HG03571 (cell line): ENCODE measurements around the gene MSX1.
"Not testable (repeated sequence)": the region's sequence is repeated elsewhere in the genome, so short reads cannot be mapped to it uniquely, and the experiment has no call there.

Experiments
- ATAC-seq: cut with Tn5 transposase; IDR thresholded peaks from one replicate; pipeline ENCODE4 v1.9.1; 2021; ENCODE audit not compliant: unreplicated experiment

MSX1 gene

DNA sequence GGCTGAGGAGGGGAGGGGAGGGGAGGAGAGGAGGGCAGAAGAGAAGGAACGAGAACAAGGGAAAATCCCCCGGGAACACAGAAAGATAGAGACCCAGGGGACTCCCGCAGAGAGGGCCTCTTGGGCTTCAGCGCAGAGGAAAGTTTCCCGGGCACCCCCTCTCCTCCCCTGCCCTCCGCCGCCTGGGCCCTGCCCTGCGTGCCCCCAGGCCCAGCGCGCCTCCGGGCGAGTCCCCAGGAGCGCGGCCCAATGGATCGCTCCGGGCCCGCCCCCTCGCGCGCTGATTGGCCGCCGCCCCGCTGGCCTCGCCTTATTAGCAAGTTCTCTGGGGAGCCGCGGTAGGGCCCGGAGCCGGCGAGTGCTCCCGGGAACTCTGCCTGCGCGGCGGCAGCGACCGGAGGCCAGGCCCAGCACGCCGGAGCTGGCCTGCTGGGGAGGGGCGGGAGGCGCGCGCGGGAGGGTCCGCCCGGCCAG is at the start of gene MSX1:
Gene MSX1 (plus strand): TSS at position 341 of the 474 bp plus-strand sequence. CDS start 235 bp downstream, outside the sequence.
- peak; percentile 67 for ATAC-seq

DNA sequence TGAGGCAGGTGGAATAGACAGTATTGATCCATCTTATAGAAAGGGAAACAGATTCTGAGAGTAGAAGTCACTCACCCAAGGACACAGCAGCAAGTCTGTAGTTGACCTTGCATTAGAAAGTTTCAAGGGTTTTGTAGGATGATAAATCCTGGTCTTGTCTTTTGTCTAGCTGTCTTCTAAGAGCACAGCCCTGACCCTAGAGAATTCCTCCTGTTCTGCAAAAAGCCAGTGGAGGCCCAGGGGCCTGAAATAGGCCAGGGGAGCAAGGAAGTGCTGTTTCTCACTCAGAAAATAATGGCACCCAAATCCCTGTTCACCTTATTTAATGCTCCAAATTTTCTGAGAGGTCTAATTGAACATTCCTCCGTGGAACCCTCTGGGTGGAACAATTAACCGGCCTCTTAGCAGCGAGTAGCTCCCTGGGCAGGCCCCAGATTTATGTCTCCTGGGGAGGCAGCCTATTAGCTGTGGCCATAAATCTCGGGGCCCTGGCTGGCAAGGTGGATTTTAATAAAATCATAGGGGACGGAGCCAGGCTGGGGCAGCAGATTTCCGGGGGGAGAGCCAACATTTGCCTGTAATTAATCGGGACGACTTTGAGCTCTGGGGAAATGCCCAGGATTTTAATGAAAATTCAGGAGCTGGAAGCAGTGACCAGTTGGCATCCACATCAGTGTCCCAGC is 49.2 kb upstream of the MSX1 start:
- no peak for ATAC-seq

DNA sequence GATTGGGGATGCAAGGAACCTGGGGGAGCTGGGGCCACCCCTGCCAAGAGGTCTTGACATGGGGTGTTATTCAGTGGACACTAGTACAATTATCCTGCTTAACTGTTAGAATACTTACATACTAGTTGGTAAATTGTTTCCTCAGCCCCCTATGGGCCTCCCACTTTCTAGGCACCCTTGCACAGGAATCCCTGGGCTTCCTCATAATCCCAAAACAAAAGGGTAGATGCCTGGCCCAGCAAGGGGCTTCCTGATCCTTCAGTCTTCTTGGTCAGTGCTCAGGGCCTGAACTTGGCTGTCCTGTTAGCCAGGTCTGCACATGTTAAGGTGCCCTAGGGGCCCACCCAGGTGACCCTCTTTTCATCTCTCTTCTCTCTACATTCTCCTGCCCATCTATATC is 48.7 kb upstream of the MSX1 start:
- ATAC-seq: no peak

DNA sequence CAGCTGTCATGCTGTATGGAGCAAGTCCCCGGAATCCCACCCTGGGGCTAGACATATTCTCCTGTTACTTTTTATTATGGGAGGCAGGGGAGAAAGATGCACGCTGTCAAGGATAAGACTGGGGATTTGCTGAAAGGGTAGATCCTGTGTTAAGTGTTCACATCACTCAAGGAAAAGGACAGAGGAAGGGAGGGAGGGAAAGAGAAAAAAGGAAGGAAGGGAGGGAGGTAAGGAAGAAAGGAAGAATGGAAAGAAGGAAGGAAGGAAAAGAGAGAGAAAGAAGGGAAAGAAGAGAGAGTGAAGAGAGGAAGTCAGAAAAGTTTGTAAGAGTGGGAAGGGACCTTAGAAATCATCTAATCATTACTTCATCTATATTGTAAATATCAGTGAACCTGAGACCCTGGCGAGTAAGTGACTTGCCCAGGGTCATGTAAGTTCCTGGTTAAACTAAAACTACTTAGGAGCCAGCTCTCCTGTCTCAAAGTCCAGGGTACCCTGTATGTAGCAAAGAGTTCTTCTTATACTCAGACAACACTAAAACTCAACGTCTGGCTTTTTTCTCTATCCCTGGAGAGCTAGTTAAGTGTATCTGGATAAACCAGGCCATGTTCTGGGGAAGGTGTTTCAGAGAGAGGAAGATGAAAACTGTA is 47.2 kb upstream of the MSX1 start:
- ATAC-seq: no peak

DNA sequence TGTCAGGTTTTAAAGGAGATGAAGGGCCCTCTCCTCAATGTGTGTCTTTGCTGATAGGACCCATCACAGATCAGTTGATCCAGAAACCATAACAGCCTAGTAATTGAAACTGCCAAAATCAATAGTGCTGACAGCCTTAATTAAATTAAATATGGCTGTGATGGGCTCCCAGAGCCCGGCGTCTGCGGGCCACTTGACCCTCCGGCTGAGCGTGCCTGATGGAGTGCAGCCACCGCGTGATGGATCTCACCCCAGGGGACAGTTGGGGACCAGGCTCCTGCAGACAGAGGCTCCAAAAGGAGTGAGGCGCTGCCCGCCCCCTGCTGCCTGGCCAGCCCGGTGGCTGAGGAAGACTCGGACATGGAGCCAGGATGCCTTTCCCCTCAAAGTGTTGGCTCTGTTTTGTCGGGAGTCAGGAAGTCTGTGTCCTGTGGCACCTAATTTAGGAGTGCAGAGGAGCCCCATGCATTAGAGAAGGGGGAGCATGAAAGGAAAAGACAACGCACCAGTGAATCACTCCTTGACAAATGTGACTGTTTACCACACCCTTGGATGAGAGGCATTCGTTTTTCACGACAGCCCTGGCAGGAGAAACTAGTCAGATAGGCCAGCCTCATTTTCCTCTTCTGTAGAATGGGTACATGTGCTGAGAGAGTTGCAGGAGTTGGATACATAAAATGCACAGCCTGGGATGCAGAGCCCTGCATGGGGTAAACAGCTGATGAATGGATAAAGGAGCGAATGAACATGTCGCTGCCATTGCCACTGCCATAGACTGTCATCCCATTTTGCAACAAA is 40.9 kb upstream of the MSX1 start:
- ATAC-seq: no peak

DNA sequence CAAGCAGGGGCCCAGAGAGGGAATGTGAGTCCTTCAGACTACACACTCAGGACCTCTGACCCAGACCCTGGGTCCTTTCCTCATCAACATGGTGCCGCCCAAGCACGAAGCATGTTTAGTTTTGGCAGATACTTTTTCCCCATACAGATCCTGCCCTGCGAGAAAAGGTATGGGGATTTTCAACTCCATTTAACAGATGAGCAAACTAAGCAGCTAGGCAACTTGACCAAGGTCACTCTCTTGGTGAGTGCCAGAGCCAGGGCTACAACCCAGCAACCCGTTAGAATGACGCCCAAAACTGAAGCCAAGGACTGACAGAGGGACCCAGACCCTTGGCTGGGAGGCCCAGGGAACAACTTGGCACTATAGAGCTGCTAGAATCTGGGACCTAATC is 40.3 kb upstream of the MSX1 start:
- no peak for ATAC-seq

DNA sequence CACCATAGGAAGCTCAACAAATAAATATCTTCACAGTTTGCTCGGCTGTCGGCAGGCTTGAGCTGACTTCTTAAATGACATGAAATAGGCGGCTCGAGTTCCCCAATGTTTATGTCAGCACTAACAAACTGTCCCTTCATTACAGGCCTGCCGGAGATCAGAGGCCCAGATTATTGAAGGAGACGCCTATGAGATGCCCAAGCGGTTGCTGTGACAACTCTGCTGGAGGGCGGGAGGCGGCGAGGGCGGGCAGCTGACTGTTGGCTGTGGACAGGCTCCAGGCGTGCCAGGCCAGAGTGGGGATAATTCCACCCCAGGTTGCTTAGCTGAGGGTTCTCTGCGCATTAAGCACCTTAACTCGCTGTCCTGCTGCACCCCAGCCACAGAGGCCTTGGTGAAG is 39.2 kb upstream of the MSX1 start:
- no peak for ATAC-seq

DNA sequence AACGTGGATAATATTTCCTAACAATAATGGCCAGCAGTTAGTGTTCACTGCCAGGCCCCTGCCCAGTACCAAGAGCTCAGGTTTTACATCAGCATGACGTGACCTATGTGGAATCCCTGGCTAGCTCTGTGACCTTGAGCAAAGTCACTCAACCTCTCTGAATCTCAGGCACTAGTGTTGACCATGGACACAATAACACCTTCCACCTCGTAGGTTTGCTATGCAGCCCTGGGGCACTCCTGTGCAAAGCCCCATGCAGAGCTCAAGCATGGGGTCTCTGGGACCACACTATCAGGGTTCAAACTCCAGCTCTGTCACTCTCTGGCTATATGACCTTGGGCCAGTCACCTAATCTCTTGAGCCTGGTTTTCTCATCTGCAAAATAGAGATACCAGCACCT is 38.7 kb upstream of the MSX1 start:
- ATAC-seq: no peak

DNA sequence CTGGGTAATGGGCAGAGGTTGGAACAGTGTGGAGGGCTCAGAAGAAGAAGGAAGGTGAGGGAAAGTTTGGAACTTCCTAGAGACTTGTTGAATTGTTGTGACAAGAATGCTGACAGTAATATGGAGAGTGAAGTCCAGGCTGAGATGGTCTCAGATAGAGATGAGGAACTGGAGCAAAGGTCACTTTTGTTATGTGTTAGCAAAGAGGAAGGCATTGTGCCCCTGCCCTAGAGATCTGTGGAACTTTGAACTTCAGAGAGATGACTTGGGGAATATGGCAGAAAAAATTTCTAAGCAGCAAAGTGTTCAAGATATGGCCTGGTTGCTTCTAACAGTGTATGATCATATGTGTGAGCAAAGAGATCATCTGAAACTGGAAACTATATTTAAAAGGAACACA is 37.9 kb upstream of the MSX1 start:
- no peak for ATAC-seq

DNA sequence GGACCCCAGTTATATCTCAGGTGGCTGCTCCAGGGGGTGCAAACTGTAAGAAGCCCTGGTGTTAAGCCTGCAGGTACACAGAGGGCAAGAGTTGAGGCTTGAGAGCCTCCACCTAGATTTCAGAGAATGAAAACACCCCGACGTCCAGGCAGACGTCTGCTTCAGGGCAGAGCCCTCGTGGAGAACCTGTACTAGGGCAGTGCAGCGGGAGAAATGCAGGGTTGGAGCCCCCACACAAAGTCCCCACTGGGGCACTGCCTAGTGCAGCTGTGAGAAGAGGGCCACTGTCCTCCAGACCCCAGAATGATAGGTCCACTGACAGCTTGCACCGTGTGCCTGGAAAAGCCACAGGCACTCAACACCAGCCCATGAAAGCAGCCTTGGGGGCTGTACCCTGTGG is 37.2 kb upstream of the MSX1 start:
- ATAC-seq: not testable (repeated sequence)

DNA sequence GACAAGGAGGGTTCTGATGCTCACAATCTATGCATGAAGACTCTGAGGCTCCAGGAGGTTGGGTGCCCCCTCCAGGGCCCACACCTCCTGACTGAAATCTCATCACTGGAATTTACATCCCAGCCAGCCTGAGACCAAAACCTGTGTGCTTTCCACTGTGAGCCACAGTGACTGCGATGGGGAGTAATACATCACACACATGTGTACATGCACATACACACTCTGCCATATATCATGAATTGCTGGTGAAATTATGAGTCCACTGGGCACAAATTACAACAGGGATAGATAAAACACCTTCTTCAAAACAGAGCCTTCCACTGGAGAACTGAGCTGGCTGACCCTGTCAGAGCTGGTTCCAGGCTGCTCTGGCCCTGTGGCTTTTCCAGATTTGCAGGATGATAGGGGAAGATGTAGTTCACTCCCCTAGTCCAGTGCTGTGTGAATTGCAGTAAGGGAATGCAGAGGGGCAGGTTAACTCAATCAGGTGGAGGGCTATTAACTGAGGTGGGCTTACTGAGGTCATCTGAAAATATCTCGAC is 35.8 kb upstream of the MSX1 start:
- no peak for ATAC-seq

DNA sequence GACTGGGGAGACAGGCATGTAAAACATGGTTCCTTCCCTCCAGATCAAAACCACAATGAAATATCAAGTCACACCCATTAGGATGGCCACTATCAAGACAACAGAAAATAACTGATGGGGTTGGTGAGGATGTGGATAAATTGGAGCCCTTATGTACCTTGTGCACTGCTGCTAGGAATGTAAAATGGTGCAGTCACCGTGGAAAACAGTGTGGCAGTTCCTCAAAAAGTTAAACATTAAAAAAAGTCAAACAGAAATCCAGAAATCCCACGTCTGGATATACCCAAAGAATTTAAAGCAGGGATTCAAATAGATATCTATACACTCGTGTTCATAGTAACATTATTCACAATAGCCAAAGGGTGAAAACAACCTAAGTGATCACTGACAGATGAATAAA is 35.2 kb upstream of the MSX1 start:
- no peak for ATAC-seq

DNA sequence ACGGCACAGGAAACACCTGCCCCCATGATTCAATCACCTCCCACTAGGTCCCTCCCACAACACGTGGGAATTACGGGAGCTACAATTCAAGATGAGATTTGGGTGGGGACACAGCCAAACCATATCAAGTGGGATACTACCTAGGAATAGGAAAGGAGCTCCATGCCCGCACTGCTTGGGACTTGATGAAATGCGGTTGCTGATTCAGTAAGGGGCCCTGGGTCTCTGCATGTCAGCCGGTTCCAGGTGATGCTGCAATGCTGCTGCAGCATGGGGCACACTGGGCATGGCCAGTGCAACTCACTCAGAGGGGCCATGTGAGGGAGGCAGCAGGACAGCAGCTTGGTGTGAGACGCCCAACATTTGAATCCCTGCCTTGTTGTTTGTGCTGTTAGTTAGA is 34.0 kb upstream of the MSX1 start:
- ATAC-seq: no peak

DNA sequence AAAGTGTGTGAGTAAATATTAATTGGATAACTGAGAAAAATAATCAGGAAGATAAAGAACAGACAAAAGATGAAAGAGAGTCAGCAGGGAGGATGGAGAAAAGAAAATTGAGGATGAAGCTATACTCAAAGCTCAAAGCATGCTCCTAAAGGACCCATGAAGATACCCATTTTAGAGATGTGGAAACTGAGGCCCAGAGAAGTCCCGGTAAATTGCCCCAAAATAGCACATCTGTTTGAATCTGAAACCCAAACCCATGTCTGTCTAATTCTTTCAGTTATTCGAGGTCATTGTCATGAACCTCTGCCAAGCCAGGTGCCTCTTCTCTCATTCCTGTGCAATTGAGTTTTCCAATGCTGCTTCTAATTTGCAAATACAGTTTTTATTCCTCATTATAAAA is 29.6 kb upstream of the MSX1 start:
- ATAC-seq: no peak

DNA sequence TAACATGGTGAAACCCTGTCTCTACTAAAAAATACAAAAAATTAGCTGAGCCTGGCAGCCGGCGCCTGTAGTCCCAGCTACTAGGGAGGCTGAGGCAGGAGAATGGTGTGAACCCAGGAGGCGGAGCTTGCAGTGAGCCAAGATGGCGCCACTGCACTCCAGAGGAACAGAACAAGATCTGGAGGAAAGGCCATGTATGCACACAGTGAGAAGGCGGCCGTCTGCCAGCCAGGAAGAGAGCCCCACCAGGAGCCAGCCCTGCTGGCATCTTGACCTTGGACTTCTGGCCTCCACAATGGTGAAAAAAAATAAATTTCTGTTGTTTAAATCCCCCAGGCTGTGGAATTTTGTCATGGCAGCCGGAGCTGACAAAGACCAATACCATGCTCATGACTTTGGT is 28.2 kb upstream of the MSX1 start:
- ATAC-seq: no peak

DNA sequence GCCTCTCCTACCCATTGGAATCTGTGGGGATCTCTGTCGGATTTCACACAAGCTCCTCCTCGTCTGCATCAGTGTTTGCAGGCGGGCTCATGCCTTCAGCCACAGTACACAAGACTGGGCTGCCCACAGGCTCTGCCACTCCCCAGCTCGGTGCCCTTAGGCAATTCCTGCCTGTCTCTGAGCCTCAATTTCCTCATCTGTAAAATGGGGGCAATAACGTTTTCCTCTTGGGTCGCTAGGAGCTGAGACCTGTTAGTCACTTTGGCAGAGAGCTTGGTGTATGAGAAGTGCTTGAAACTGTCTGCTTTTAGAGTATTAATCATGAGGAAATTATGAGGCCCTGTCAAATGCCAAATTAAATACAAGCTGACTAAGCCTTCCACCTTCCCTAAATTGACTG is 27.6 kb upstream of the MSX1 start:
- no peak for ATAC-seq

DNA sequence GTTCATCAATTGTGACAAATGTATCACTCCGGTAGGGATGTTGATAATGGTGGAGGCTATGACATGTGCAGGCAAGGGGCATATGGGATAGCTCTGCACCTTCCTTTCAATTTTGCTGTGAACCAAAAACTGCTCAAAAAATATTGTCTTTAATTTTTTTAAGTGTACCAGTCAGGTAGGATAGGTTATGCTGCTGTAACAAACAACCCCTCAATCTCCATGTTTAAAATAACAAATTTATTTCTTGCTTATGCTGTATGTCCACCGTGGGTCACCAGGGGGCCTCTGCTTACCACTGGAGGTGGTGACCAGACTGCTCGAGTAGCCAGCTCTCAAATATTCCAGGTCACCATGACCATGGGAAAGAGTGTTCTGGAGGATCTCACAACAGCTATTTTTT is 23.4 kb upstream of the MSX1 start:
- ATAC-seq: no peak

DNA sequence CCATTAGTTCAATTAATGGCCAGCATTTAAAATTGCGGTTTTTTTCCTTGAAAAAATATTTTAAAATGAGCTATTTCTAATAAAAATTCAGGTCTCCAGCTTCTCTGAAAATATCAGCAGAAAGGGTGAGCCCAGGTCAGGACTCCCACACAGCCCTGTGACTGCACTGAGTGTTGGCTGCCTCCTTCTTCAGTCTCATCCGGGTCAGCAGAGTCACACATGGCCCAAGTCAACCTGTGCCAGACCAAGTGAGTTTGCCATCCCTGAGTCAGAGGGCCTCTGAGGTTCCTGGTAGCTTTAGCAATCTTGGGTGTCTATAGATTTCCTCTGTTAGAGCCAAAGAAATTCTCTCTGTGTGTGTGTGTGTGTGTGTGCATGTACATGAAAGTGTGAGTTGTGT is 22.1 kb upstream of the MSX1 start:
- ATAC-seq: no peak

DNA sequence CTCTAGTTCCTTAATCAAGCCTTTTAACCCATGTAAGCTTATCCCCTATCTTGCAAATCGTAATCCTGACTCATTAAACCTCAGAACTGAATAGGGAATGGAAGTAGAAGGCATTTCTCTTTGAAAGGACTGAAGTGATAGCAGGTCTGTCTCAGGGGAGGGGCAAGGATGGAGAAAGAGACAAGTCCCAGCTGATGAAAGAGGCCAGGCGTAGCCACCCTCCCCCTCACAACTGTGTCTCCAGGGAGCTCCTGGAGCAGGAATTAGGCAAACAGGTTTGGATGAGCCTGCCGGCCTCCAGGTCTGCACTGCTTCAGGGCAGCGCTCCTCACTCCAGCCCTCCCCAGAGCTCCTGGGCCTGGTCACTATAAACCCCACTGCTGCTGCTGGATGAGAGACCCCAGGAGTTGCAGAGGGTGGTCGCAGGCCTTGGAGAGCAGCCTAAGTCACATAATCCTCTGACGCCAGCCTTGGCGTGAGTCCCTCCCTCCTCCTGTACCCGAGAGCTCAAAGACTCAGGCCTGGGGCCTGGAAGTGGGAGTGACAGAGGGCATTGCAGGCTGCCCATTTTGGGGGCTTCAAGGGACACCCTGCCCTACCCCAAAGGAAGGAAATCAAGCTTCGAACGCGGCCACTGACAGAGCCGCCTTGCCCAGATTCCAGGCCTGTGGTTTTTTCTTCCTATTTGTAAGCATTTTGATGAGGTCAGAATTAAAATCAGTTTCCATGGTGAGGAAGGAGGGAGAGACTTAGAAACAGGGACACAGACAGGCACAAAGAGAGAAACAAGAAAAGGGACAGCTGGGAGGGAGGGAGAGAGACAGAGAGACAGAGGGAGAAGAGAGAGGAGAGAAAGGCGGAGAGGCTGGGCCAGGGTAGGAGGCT is 21.2 kb upstream of the MSX1 start:
- no peak for ATAC-seq

DNA sequence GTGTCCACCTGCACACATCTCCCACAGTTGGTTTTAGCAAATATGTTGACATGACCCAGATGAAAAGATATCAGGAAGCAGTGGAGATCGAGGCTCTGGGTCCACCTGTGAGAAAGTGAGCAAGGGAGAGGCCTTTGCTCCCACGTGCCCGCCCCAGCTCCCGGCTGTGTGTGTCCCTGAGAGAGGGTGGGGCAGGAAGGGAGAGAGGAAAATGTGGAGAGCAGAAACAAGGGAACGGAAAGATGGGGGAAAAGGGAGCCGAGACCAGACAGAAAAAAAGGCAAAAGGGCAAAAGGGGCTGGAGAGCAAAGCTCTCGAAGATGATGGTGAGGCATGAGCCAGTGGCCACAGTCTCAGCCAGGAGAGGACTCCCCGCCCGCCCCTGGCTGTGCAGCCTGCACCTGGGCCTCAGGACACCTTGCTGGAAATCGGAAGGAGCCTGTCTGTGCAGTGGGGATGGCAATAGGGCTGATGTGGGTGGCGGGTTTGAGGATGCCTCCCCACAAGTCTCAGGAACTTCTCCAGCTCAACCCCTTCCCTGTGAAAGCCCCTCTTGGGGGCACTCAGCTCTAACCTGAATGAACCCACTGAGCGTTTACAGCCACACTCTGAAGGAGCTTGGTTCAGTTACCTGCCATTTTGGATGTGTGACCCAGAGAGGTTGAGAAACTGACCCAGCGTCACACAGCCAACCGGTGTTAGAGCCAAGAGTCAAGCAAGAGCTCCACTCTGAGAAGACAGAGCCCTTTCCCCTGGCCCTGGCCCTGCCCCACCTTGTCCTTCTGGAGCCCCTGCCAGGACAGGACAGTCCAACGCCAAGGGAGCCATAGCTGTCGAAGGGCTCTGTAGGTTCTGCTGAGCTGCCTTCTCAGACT is 20.3 kb upstream of the MSX1 start:
- ATAC-seq: no peak
